GM19468 (cell line): Measurements from ENCODE around the gene GPR137.
"Not testable (repeated sequence)": the region's sequence is repeated elsewhere in the genome, so short reads cannot be mapped to it uniquely, and the experiment has no call there.

Experiments
- ATAC-seq: cut with Tn5 transposase; IDR thresholded peaks from one replicate; pipeline ENCODE4 v1.9.1; 2021; ENCODE audit warnings: mild to moderate bottlenecking, moderate library complexity, moderate number of reproducible peaks; ENCODE audit not compliant: unreplicated experiment; ENCODE audit errors: extremely low read depth

Gene GPR137

GRCh38 chr11:64298966-64299846 is 13.6 kb downstream of the GPR137 start:
- ATAC-seq: no peak

- ATAC-seq: no peak
Observed at GRCh38 chr11:64299847-64300648, 14.4 kb downstream of the GPR137 start, which contains the start of gene CATSPERZ. CATSPERZ (plus strand) TSS chr11:64300358; CDS start chr11:64300411, 53 bp downstream.

- ATAC-seq: no peak
Observed at GRCh38 chr11:64303109-64304031, 17.7 kb downstream of the GPR137 start.

GRCh38 chr11:64304032-64304315 is 18.3 kb downstream of the GPR137 start:
- ATAC-seq: no peak

- ATAC-seq: no peak
Observed at GRCh38 chr11:64304316-64305072, 18.8 kb downstream of the GPR137 start.

- peak; percentile 61 for ATAC-seq
Observed at GRCh38 chr11:64305075-64305690, 19.5 kb downstream of the GPR137 start, which contains the start of gene ESRRA. ESRRA (plus strand) TSS chr11:64305524; CDS start chr11:64307180, 1,656 bp downstream.

- no peak for ATAC-seq
Observed at GRCh38 chr11:64305691-64306562, 20.3 kb downstream of the GPR137 start.

- ATAC-seq: no peak
Observed at GRCh38 chr11:64306563-64306875, 20.9 kb downstream of the GPR137 start.

GRCh38 chr11:64306876-64307622 is 21.4 kb downstream of the GPR137 start:
- no peak for ATAC-seq

GRCh38 chr11:64307795-64308194 is 22.1 kb downstream of the GPR137 start:
- not testable (repeated sequence) for ATAC-seq

- ATAC-seq: no peak
Observed at GRCh38 chr11:64312947-64313346, 27.3 kb downstream of the GPR137 start.

- ATAC-seq: no peak
Observed at GRCh38 chr11:64313491-64314145, 28.0 kb downstream of the GPR137 start.

GRCh38 chr11:64314146-64314804 is 28.6 kb downstream of the GPR137 start:
- ATAC-seq: no peak

GRCh38 chr11:64314805-64315561 is 29.3 kb downstream of the GPR137 start:
- ATAC-seq: no peak

- not testable (repeated sequence) for ATAC-seq
Observed at GRCh38 chr11:64315667-64316526, 30.2 kb downstream of the GPR137 start.
